GM12801 (cell line): ENCODE results near the gene NEK10.

Source experiments
- CTCF ChIP-seq: IDR thresholded peaks from one replicate; pipeline ENCODE4 v1.5.1; 2011; ENCODE audit warnings: control low read depth; ENCODE audit not compliant: insufficient read length; ENCODE audit errors: extremely low read depth

Gene NEK10

DNA sequence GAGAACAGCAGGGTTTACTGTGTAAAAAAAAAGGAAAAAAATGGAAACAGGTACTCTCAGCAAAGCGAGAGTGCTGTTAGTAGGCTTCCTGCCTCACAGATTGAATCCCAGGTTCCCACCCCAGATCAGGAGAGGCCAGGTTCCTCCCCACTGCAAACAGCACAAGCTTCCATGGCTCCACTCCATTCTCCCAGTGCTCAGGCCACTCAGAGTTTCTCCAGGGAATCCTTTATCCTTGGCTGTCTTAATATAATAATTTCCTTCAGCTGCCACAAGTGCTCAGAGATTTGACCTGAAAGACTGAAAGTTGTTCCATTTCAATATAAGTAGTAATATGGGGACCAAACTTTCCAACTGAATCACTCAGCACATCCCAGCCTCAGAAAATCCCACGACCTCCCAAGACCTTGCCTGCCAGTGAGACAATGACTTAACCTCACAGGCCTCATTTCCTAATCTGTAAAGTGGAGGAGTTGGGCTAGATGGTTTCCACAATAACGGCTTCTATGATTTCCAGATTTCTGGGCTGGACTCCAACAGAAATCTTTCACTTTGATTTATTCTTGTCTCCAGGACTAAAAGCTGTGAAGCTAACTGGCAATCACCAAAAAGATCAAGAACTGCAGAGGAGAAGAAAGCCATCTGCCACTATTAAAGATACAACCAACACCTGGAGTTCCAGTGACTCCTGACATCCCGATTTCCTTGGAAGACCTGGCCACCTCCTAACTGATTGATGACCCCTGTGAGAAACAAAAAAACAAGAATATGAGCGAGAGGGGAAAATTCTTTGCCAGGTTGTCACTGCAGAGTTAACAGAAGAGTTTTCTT, 289.5 kb downstream of the NEK10 start:
- no peak for TF ChIP-seq CTCF

GRCh38 chr3:27078246-27078913, 290.8 kb downstream of the NEK10 start:
- no peak for TF ChIP-seq CTCF

GRCh38 chr3:27076815-27077630, 292.2 kb downstream of the NEK10 start:
- no peak for TF ChIP-seq CTCF

- no peak for TF ChIP-seq CTCF
These were observed 294.3 kb downstream of the NEK10 start for GRCh38 chr3:27074914-27075313.

DNA sequence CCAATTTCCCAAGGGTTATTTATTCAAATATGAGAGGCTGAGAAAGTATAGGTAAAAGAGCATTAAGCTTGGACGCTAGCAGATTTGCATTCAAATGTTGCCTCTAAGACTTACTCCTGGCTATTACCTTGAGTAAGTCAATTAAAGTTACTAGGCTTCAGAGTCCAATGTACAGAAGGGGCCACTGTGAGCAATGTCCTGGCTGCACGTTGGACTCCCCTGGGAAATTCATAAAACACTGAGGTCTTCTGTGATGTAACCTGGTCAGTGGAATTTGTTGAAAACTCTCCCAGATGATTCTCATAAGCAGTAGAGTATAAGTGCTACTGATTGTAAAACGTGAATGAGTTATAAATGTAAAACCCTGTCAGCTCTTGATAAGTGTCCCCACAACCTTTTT, 295.3 kb downstream of the NEK10 start:
- TF ChIP-seq CTCF: no peak

DNA sequence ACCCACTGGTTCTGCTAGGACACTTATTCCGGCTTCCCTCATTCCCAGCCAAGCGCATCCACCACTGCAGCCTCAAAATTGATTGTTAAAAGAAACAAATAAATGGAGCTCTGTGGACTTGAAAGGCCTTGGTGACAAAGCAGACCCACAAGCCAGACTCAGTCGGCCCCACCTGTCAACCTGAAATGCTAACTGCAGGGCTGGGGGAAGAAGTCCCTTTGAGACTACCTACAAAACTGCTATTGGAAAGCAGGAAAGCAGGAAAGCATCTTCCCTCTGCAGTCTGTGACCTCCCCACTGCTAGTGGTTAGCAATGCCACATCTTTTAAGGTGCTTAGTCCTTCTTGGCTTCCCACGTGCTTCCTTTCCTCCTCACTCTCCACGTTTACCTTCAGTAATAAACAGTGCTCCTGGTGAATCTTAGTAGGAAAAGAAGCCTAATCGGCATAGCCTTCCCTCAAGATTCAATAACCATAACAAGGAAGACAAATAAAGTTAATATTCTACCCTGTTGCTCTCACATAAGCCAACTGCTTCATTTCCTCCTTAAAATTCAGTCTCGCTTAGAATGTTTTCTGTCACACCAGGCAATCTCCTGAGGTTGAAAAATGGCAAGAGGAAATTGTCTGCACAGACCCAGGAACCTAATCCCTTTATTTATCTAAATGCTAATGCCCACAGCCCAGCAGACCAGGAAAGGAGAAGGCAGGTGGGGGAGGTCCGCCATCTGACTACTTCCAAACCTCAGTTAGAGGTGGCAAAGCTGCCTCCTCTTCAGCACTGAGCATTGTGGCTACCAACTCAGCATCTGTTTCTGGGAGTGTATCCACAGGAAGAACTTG, 296.2 kb downstream of the NEK10 start:
- TF ChIP-seq CTCF: no peak

DNA sequence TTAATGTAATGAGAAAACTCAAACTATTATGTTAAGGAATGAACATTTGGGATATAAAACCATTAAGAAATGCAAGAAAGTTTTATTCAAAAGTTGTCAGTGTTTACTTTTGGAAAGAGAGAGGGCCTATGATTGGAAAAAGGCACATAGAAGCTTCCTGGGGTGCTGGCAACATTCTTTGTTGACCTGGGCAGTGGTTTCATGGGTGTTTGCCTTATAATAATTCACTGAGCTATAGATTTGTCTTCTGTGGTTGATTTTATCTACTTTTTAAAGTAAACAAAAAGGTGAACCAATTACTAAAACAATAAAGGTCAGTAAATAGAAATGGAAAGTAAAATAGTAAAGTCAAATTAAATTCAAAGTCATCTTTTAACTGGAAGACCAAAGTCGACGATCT, 308.8 kb downstream of the NEK10 start:
- TF ChIP-seq CTCF: no peak
